WTC11 (cell line): Measurements from ENCODE around the gene KCNMA1. TPM values are rescaled to one million over a fixed set of nuclear protein-coding genes. Genes with fewer than 3 reads are reported as not detected.
A peak's percentile ranks its signal among the peaks of the same experiment; 100 is the strongest.

Source experiments
- ATAC-seq: fragments of 200-7000 bp; cut with Tn5 transposase; 2 replicates; pipeline ENCODE4 v1.10.0; 2021; ENCODE audit warnings: mild to moderate bottlenecking, moderate library complexity
- CTCF ChIA-PET: fragments of 300-600 bp; sonication (Branson Sonifier 250); formaldehyde crosslinking; loops from one replicate; lab custom pipeline; 2021; ENCODE audit warnings: antibody characterized with exemption; lab: Charles Lee
- POLR2A ChIA-PET: fragments of 350-600 bp; sonication (Branson Sonifier 250); formaldehyde crosslinking; loops from one replicate; lab custom pipeline; 2021; ENCODE audit warnings: antibody characterized with exemption; lab: Charles Lee
- DNase-seq: peaks from one replicate; pipeline ENCODE4 v3.0.0; 2021; ENCODE audit warnings: low spot score
- H3K27ac Mint-ChIP-seq: 2 replicates; pipeline ENCODE4 v1.8.0; 2021; ENCODE audit warnings: mixed read lengths
- H3K27me3 Mint-ChIP-seq: 2 replicates; pipeline ENCODE4 v1.8.0; 2021; ENCODE audit warnings: low read depth, mild to moderate bottlenecking, moderate library complexity, mixed read lengths
- H3K36me3 Mint-ChIP-seq: 2 replicates; pipeline ENCODE4 v1.8.0; 2021; ENCODE audit warnings: mixed read lengths
- H3K4me1 Mint-ChIP-seq: 2 replicates; pipeline ENCODE4 v1.8.0; 2022; ENCODE audit warnings: mixed read lengths
- H3K4me3 Mint-ChIP-seq: 2 replicates; pipeline ENCODE4 v1.8.0; 2021; ENCODE audit warnings: mild to moderate bottlenecking, moderate library complexity, mixed read lengths
- H3K9me3 Mint-ChIP-seq: 2 replicates; pipeline ENCODE4 v1.8.0; 2021; ENCODE audit warnings: mixed read lengths
- CBFB ChIP-seq: sonication (generic); formaldehyde crosslinking; IDR thresholded peaks from 2 replicates; pipeline ENCODE4 v1.8.1; 2022; ENCODE audit warnings: mild to moderate bottlenecking, low read depth, missing genetic modification reagents
- CTCF ChIP-seq: fragments of 200-600 bp; IDR thresholded peaks from 2 replicates; pipeline ENCODE4 v1.8.0; 2022; ENCODE audit warnings: antibody characterized with exemption
- EMX1 ChIP-seq: fragments of 250-450 bp; sonication (Bioruptor Pico); IDR thresholded peaks from 2 replicates; pipeline ENCODE4 v1.8.0; 2021; ENCODE audit warnings: mild to moderate bottlenecking
- ERG ChIP-seq: fragments of 250-450 bp; sonication (Bioruptor Pico); IDR thresholded peaks from 2 replicates; pipeline ENCODE4 v1.8.0; 2021; ENCODE audit warnings: mild to moderate bottlenecking
- ESRRA ChIP-seq: sonication (generic); formaldehyde crosslinking; IDR thresholded peaks from 2 replicates; pipeline ENCODE4 v1.8.1; 2022; ENCODE audit warnings: mild to moderate bottlenecking, missing genetic modification reagents, borderline replicate concordance
- ETV6 ChIP-seq: sonication (generic); formaldehyde crosslinking; IDR thresholded peaks from 2 replicates; pipeline ENCODE4 v1.8.1; 2022; ENCODE audit warnings: mild to moderate bottlenecking, missing genetic modification reagents
- FOXJ3 ChIP-seq: sonication (generic); formaldehyde crosslinking; IDR thresholded peaks from 2 replicates; pipeline ENCODE4 v1.9.0; 2021; ENCODE audit warnings: missing genetic modification reagents, mild to moderate bottlenecking, borderline replicate concordance
- FOXP4 ChIP-seq: sonication (generic); formaldehyde crosslinking; IDR thresholded peaks from 2 replicates; pipeline ENCODE4 v1.8.0; 2022; ENCODE audit warnings: mild to moderate bottlenecking, missing genetic modification reagents
- GTF2I ChIP-seq: fragments of 250-450 bp; sonication (Bioruptor Pico); conservative IDR thresholded peaks from 2 replicates; pipeline ENCODE4 v1.4.0; 2021; ENCODE audit warnings: mild to moderate bottlenecking
- IRF1 ChIP-seq: sonication (generic); formaldehyde crosslinking; IDR thresholded peaks from 2 replicates; pipeline ENCODE4 v1.8.0; 2023; ENCODE audit warnings: missing genetic modification reagents
- KAT7 ChIP-seq: sonication (generic); formaldehyde crosslinking; IDR thresholded peaks from 2 replicates; pipeline ENCODE4 v1.8.1; 2023; ENCODE audit warnings: missing genetic modification reagents, mild to moderate bottlenecking, borderline replicate concordance
- MAX ChIP-seq: sonication (generic); formaldehyde crosslinking; IDR thresholded peaks from 2 replicates; pipeline ENCODE4 v1.8.0; 2022; ENCODE audit warnings: mild to moderate bottlenecking, missing genetic modification reagents
- RORB ChIP-seq: fragments of 250-450 bp; sonication (Bioruptor Pico); IDR thresholded peaks from 2 replicates; pipeline ENCODE4 v1.9.0; 2021; ENCODE audit warnings: mild to moderate bottlenecking
- SOX15 ChIP-seq: fragments of 250-450 bp; sonication (Bioruptor Pico); IDR thresholded peaks from 2 replicates; pipeline ENCODE4 v1.9.0; 2021; ENCODE audit warnings: mild to moderate bottlenecking
- TEAD1 ChIP-seq: sonication (generic); formaldehyde crosslinking; IDR thresholded peaks from 2 replicates; pipeline ENCODE4 v1.8.0; 2022; ENCODE audit warnings: mild to moderate bottlenecking, missing genetic modification reagents
- USF1 ChIP-seq: sonication (generic); formaldehyde crosslinking; IDR thresholded peaks from 2 replicates; pipeline ENCODE4 v1.8.0; 2022; ENCODE audit warnings: mild to moderate bottlenecking, missing genetic modification reagents
- ZNF425 ChIP-seq: fragments of 250-450 bp; sonication (Bioruptor Pico); conservative IDR thresholded peaks from 2 replicates; pipeline ENCODE4 v1.9.0; 2021; ENCODE audit warnings: mild to moderate bottlenecking
- ZNF512 ChIP-seq: sonication (generic); formaldehyde crosslinking; IDR thresholded peaks from 2 replicates; pipeline ENCODE4 v1.8.1; 2022; ENCODE audit warnings: missing genetic modification reagents, borderline replicate concordance
- ZNF671 ChIP-seq: fragments of 250-450 bp; sonication (Bioruptor Pico); IDR thresholded peaks from 2 replicates; pipeline ENCODE4 v1.8.0; 2021; ENCODE audit warnings: mild to moderate bottlenecking
- ZSCAN18 ChIP-seq: fragments of 250-450 bp; sonication (Bioruptor Pico); IDR thresholded peaks from 2 replicates; pipeline ENCODE4 v2.1.2; 2022; ENCODE audit warnings: mild to moderate bottlenecking, moderate library complexity
- total RNA-seq: library from RNA; stranded (reverse); gene quantifications from 3 replicates; pipeline ENCODE4 v1.2.3, GENCODE V29; 2021

Gene KCNMA1
- total RNA-seq, 1 experiment from 2014 or later, result 7.3 TPM

- TF ChIP-seq FOXP4 (no peak), KAT7 (CRISPR knock-in tag) (no peak), TEAD1 (no peak), MAX (CRISPR knock-in tag) (no peak), ESRRA (CRISPR knock-in tag) (no peak), USF1 (no peak), ERG (CRISPR knock-in tag) (no peak), RORB (CRISPR knock-in tag) (no peak), ZSCAN18 (CRISPR knock-in tag) (no peak), ZNF425 (no peak), ETV6 (CRISPR knock-in tag) (no peak), FOXJ3 (no peak), GTF2I (CRISPR knock-in tag) (no peak)
Observed at GRCh38 chr10:77252380-77253146, 385.0 kb downstream of the KCNMA1 start (continued).

GRCh38 chr10:77251297-77252013 lies 386.2 kb downstream of the KCNMA1 start:
- Mint-ChIP-seq H3K27ac (no peak overlapping the region), H3K36me3 (no peaks in the 10 kb centered on the region), H3K27me3 (no peaks in the 10 kb centered on the region), H3K4me1 (peaks cover 8% of the 10 kb centered on the region), H3K9me3 (no peaks in the 10 kb centered on the region), H3K4me3 (no peak overlapping the region)
- ATAC-seq, result peak; percentile 90
- peak; percentile 50 for DNase-seq
- ChIA-PET CTCF (interaction anchor here (0.7 to 2.5 kb wide), 8 partner anchors 15 to 390 kb away, joined by 3 to 11 read pairs (median 4); no protein-coding TSS in a partner anchor), POLR2A (no interaction called here)
- TF ChIP-seq CTCF, result peak; percentile 43
- TF ChIP-seq ZNF671 (CRISPR knock-in tag), result no peak
- TF ChIP-seq IRF1 (CRISPR knock-in tag), result no peak
- TF ChIP-seq SOX15 (CRISPR knock-in tag), result no peak
- no peak for TF ChIP-seq ZNF512 (CRISPR knock-in tag)
- no peak for TF ChIP-seq CBFB
- no peak for TF ChIP-seq EMX1 (CRISPR knock-in tag)
- TF ChIP-seq FOXP4, result no peak
